Natural killer cell (primary cell): Measurements from ENCODE around the gene PUM2. TPM values are rescaled to one million over a fixed set of nuclear protein-coding genes. Genes with fewer than 3 reads are reported as not detected.

Experiments used
- ATAC-seq, 3 donors: fragments of 150-1000 bp in 2 of 3; fragments of 200-7000 bp in 1 of 3; cut with Tn5 transposase; 1 replicate in 1 of 3; 2 replicates in 2 of 3; pipeline ENCODE4 v1.10.0; 2021; ENCODE audit warnings: mild to moderate bottlenecking in 2 of 3, moderate library complexity in 2 of 3
- DNase-seq, 2 donors: peaks; one replicate each; pipeline versions ENCODE4 v3.0.0 to v3.0.0-alpha.2; 2013 to 2021; ENCODE audit warnings: mixed read lengths in 1 of 2
- H3K27ac ChIP-seq: one replicate; pipeline ENCODE4 v1.5.1; 2013; ENCODE audit warnings: mild to moderate bottlenecking, low read length
- H3K27me3 ChIP-seq: one replicate; pipeline ENCODE4 v1.6.1; 2013; ENCODE audit warnings: low read length; ENCODE audit not compliant: control insufficient read depth, insufficient read depth
- H3K36me3 ChIP-seq: one replicate; pipeline ENCODE4 v1.6.1; 2013; ENCODE audit warnings: low read length; ENCODE audit not compliant: control insufficient read depth, insufficient read depth
- H3K4me1 ChIP-seq: one replicate; pipeline ENCODE4 v1.6.1; 2013; ENCODE audit warnings: low read length; ENCODE audit not compliant: control insufficient read depth, insufficient read depth
- H3K4me3 ChIP-seq: one replicate; pipeline ENCODE4 v1.5.1; 2013; ENCODE audit warnings: low read length
- H3K9me3 ChIP-seq: one replicate; pipeline ENCODE4 v1.6.1; 2013; ENCODE audit warnings: low read length; ENCODE audit not compliant: control insufficient read depth, insufficient read depth
- H3K27ac Mint-ChIP-seq, 2 donors: one replicate each; pipeline ENCODE4 v1.8.0; 2022; ENCODE audit warnings: mild to moderate bottlenecking in 2 of 2, mixed read lengths in 2 of 2, moderate library complexity in 1 of 2
- H3K27me3 Mint-ChIP-seq, 2 donors: one replicate each; pipeline ENCODE4 v1.8.0; 2022; ENCODE audit warnings: low read depth in 2 of 2, mixed read lengths in 2 of 2
- H3K36me3 Mint-ChIP-seq: one replicate; pipeline ENCODE4 v1.8.0; 2022; ENCODE audit warnings: mixed read lengths
- H3K4me1 Mint-ChIP-seq, 2 donors: one replicate each; pipeline ENCODE4 v1.8.0; 2022; ENCODE audit warnings: mixed read lengths in 2 of 2
- H3K4me3 Mint-ChIP-seq: one replicate; pipeline ENCODE4 v1.8.0; 2022; ENCODE audit warnings: mild to moderate bottlenecking, moderate library complexity, mixed read lengths
- H3K9me3 Mint-ChIP-seq, 2 donors: one replicate each; pipeline ENCODE4 v1.8.0; 2022; ENCODE audit warnings: mixed read lengths in 2 of 2
- WGBS: methylation state at CpG from one replicate; pipeline ENCODE4 v1.1.7; 2013; ENCODE audit warnings: missing lambda C conversion rate; ENCODE audit not compliant: insufficient coverage; 5-methylcytosine and 5-hydroxymethylcytosine counted together
- intact Hi-C: fragments of 100-400 bp; cut with micrococcal nuclease; formaldehyde crosslinking; loops from one replicate; pipeline ENCODE4 v1.14.2; 2022
- total RNA-seq, 4 donors: library from RNA; stranded (reverse); fragments of 120-200 nt in 1 of 4; gene quantifications; one replicate each; pipeline versions ENCODE4 v1.2.3 to v1.2.4, GENCODE V29; 2013 to 2022
- TF ChIP-seq, protein P1 (sequence below): fragments of 200-600 bp; IDR thresholded peaks from one replicate; pipeline ENCODE4 v1.8.0; 2022; ENCODE audit warnings: antibody characterized with exemption

The PUM2 gene
- total RNA-seq, 3 donors from 2014 or later (not counting 1 experiment from before 2014, with no cell fraction given), result 115 to 157 (median 130) TPM

DNA sequence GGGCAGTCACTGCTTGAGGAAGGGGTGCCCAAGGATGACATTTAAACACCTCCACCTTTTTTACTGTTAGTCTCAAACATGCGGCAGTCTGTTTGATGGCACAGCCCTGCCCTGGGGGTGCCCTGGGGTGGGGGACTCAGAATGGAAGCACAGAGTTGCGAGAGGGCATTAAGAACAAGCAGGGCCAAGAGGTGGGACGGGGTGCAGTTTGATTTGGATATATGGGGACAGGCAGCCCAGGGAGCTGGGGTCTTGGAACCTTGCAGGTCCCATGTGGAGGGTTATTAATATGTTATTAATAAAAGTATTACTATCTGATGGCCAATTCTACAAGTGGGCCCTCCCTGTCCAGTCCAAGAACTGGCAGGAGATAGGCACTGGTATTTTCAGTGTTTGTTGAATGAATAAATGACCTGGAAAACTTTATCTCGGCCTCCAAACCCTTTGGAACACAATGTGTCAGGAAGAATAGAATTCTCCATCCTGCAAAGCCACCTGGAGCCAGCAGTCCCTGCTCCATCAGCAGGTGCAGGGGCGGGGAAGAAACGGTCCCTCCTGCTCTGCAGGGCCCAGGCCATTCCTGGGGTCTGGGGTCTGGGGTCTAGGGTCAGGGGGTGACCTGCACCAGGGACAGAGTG lies 150.9 kb downstream of the PUM2 start:
- Histone ChIP-seq H3K27ac (no peak overlapping the region), H3K4me1 (no peaks in the 10 kb centered on the region), H3K27me3 (no peaks in the 10 kb centered on the region), H3K36me3 (no peaks in the 10 kb centered on the region), H3K9me3 (no peaks in the 10 kb centered on the region), H3K4me3 (no peak overlapping the region)
- Mint-ChIP-seq H3K36me3 (no peaks in the 10 kb centered on the region), H3K4me1 (no peaks in the 10 kb centered on the region), H3K4me3 (no peak overlapping the region), H3K27ac (no peak overlapping the region), H3K9me3 (no peaks in the 10 kb centered on the region), H3K27me3 (no peaks in the 10 kb centered on the region)
- 86% methylated on average over 6 of the region's 6 CpGs for WGBS
- intact Hi-C loops, result no loop called here
- DNase-seq (no peak), ATAC-seq (no peak)
- TF ChIP-seq, protein P1, sequence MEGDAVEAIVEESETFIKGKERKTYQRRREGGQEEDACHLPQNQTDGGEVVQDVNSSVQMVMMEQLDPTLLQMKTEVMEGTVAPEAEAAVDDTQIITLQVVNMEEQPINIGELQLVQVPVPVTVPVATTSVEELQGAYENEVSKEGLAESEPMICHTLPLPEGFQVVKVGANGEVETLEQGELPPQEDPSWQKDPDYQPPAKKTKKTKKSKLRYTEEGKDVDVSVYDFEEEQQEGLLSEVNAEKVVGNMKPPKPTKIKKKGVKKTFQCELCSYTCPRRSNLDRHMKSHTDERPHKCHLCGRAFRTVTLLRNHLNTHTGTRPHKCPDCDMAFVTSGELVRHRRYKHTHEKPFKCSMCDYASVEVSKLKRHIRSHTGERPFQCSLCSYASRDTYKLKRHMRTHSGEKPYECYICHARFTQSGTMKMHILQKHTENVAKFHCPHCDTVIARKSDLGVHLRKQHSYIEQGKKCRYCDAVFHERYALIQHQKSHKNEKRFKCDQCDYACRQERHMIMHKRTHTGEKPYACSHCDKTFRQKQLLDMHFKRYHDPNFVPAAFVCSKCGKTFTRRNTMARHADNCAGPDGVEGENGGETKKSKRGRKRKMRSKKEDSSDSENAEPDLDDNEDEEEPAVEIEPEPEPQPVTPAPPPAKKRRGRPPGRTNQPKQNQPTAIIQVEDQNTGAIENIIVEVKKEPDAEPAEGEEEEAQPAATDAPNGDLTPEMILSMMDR, result no peak

DNA sequence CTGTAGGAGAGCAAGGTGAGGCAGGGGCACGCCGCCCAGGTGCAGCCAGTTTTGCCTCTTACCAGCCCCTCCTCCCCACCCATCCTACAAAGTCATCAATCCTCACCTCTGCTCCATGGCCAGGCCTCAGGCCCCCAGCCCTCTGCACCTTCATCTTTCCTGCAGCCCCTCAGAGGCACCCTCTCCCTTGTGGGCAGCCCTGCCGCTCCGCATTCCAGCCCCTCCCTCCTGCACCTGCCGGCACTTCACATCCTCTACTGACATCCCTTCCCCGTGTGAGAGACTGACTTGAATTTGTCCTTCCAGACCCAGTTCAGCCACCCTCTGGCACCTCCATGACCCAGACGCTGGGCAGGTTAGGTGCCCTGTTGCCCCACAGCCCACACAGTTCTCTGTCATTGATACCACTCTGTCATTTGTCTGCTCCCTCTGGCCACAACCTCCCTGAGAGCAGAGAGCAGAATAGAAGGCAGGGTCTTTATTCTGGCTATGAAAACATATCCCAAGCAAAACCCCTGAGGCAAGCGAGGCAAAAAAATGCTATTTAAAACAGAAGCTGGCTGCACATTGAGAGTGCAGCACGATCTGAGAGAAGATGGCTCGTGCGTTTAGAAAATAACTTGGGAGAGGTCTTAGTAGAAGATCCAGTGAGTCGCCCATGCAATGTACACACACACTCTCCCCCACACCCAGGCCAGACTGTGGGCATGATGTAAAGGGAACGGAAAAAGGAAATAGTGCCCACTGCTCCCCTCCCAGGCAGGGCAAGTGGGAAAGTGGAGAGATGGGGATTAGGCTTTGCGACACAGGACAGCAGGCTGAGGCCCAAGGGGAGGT lies 151.6 kb downstream of the PUM2 start:
- no peak overlapping the region for H3K4me3 Mint-ChIP-seq
- no peaks in the 10 kb centered on the region for H3K4me1 Mint-ChIP-seq
- no peaks in the 10 kb centered on the region for H3K27me3 Mint-ChIP-seq
- H3K4me1 ChIP-seq, result no peaks in the 10 kb centered on the region
- ATAC-seq (no peak), DNase-seq (no peak)
- no peaks in the 10 kb centered on the region for H3K9me3 ChIP-seq
- intact Hi-C loops, result no loop called here
- H3K27me3 ChIP-seq, result no peaks in the 10 kb centered on the region
- no peaks in the 10 kb centered on the region for H3K9me3 Mint-ChIP-seq
- no peak overlapping the region for H3K27ac Mint-ChIP-seq
- H3K36me3 ChIP-seq, result no peaks in the 10 kb centered on the region
- 91% methylated on average over 13 of the region's 14 CpGs for WGBS
- no peak overlapping the region for H3K4me3 ChIP-seq
- no peak overlapping the region for H3K27ac ChIP-seq
- TF ChIP-seq, protein P1, result no peak
- H3K36me3 Mint-ChIP-seq, result no peaks in the 10 kb centered on the region

Other genes with a start within 250 kb of the PUM2 start
- under 1 TPM in 1 of 3 donors, not detected in 2; 0.63 TPM for gene SDC1, start 125.7 kb downstream of the PUM2 start, total RNA-seq
- gene RHOB, start 96.2 kb upstream of the PUM2 start, total RNA-seq, result 100 to 1,000 TPM in 1 of 3 donors, 10 to 100 TPM in 2; 50.8 to 222 (median 64.7) TPM